DND-41 (cell line): Measurements from ENCODE around the gene GLDN.

Source experiments
- ATAC-seq: fragments of 200-7000 bp; cut with Tn5 transposase; 3 replicates; pipeline ENCODE4 v1.9.1; 2021; ENCODE audit warnings: low read depth; ENCODE audit not compliant: insufficient read depth
- DNase-seq: peaks from one replicate; pipeline ENCODE4 v3.0.0-alpha.2; 2020
- H2AFZ ChIP-seq: 2 replicates; pipeline ENCODE4 v1.6.0; 2012; ENCODE audit warnings: low read depth, low read length
- H3K27ac ChIP-seq: 2 replicates; pipeline ENCODE4 v1.5.1; 2012; ENCODE audit warnings: low read length, inconsistent platforms
- H3K27me3 ChIP-seq: fragments of 200-600 bp; sonication (generic); 2 replicates; pipeline ENCODE4 v1.6.0; 2012; ENCODE audit warnings: low read length, mild to moderate bottlenecking, inconsistent platforms; ENCODE audit not compliant: insufficient read depth, poor library complexity
- H3K36me3 ChIP-seq: 2 replicates; pipeline ENCODE4 v1.5.1; 2012; ENCODE audit warnings: low read length, inconsistent platforms; ENCODE audit not compliant: insufficient read depth
- H3K4me1 ChIP-seq: 2 replicates; pipeline ENCODE4 v1.5.1; 2012; ENCODE audit warnings: mild to moderate bottlenecking, low read length; ENCODE audit not compliant: insufficient read depth
- H3K4me2 ChIP-seq: 2 replicates; pipeline ENCODE4 v1.6.0; 2012; ENCODE audit warnings: mild to moderate bottlenecking, moderate library complexity, low read length, inconsistent platforms; ENCODE audit not compliant: insufficient read depth
- H3K4me3 ChIP-seq, 2 experiments: fragments of 200-600 bp in 1 of 2; shearing (Covaris generic) in 1 of 2; 2 replicates each; pipeline ENCODE4 v1.5.1; 2012 to 2016; ENCODE audit warnings: inconsistent platforms in 2 of 2, low read length in 2 of 2, mild to moderate bottlenecking in 2 of 2, low read depth in 1 of 2, moderate library complexity in 1 of 2
- H3K79me2 ChIP-seq: 2 replicates; pipeline ENCODE4 v1.6.0; 2012; ENCODE audit warnings: low read length, inconsistent platforms; ENCODE audit not compliant: insufficient read depth
- H3K9ac ChIP-seq: 2 replicates; pipeline ENCODE4 v1.6.0; 2012; ENCODE audit warnings: low read depth, mild to moderate bottlenecking, inconsistent platforms, low read length, moderate library complexity
- H3K9me3 ChIP-seq: 2 replicates; pipeline ENCODE4 v1.5.1; 2012; ENCODE audit warnings: low read length, moderate library complexity, mild to moderate bottlenecking, inconsistent platforms; ENCODE audit not compliant: insufficient read depth, severe bottlenecking
- H4K20me1 ChIP-seq: 2 replicates; pipeline ENCODE4 v1.6.0; 2012; ENCODE audit warnings: low read length; ENCODE audit not compliant: insufficient read depth
- CTCF ChIP-seq: IDR thresholded peaks from 2 replicates; pipeline ENCODE4 v1.5.1; 2012; ENCODE audit warnings: borderline replicate concordance, low read length, moderate library complexity, mild to moderate bottlenecking; ENCODE audit not compliant: poor library complexity, severe bottlenecking; ENCODE audit errors: extremely low read depth
- EZH2 ChIP-seq: IDR thresholded peaks from 3 replicates; pipeline ENCODE4 v1.6.1; 2012; ENCODE audit warnings: borderline replicate concordance, low read depth, mild to moderate bottlenecking, moderate library complexity, low read length, inconsistent platforms; ENCODE audit not compliant: severe bottlenecking

GLDN gene

GRCh38 chr15:51425517-51426040 lies 84.1 kb downstream of the GLDN start:
- DNase-seq (no peak), ATAC-seq (no peak)
- Histone ChIP-seq H3K27ac (no peak overlapping the region), H3K4me3 (no peak overlapping the region), H3K4me2 (no peak overlapping the region), H3K4me1 (no peaks in the 10 kb centered on the region), H3K9me3 (no peaks in the 10 kb centered on the region), H4K20me1 (no peaks in the 10 kb centered on the region), H3K9ac (no peak overlapping the region), H3K79me2 (no peaks in the 10 kb centered on the region), H2AFZ (no peak overlapping the region), H3K36me3 (no peaks in the 10 kb centered on the region), H3K27me3 (no peaks in the 10 kb centered on the region)
- TF ChIP-seq EZH2 (no peak), CTCF (no peak)

GRCh38 chr15:51438526-51438925 lies 97.1 kb downstream of the GLDN start:
- H3K27me3 ChIP-seq: no peaks in the 10 kb centered on the region
- H3K79me2 ChIP-seq: no peaks in the 10 kb centered on the region
- ATAC-seq (no peak), DNase-seq (no peak)
- TF ChIP-seq EZH2: no peak
- no peak for TF ChIP-seq CTCF
- H2AFZ ChIP-seq: no peak overlapping the region
- H3K4me1 ChIP-seq: no peaks in the 10 kb centered on the region
- no peak overlapping the region for H3K4me2 ChIP-seq
- no peaks in the 10 kb centered on the region for H3K36me3 ChIP-seq
- H3K4me3 ChIP-seq: no peak overlapping the region
- no peaks in the 10 kb centered on the region for H3K9me3 ChIP-seq
- H3K27ac ChIP-seq: no peak overlapping the region
- H4K20me1 ChIP-seq: no peaks in the 10 kb centered on the region
- H3K9ac ChIP-seq: no peak overlapping the region

GRCh38 chr15:51443282-51443914 lies 101.9 kb downstream of the GLDN start:
- no peaks in the 10 kb centered on the region for H3K79me2 ChIP-seq
- no peak overlapping the region for H3K4me2 ChIP-seq
- no peak overlapping the region for H2AFZ ChIP-seq
- no peaks in the 10 kb centered on the region for H3K27me3 ChIP-seq
- H3K36me3 ChIP-seq: peaks cover 8% of the 10 kb centered on the region; the same call in 1 of the 2 replicates
- no peak overlapping the region for H3K4me3 ChIP-seq
- TF ChIP-seq EZH2 (no peak), CTCF (no peak)
- ATAC-seq: no peak
- H3K9me3 ChIP-seq: no peaks in the 10 kb centered on the region
- DNase-seq: no peak
- H3K9ac ChIP-seq: no peak overlapping the region
- H4K20me1 ChIP-seq: no peaks in the 10 kb centered on the region
- H3K4me1 ChIP-seq: no peaks in the 10 kb centered on the region
- no peak overlapping the region for H3K27ac ChIP-seq

- TF ChIP-seq EZH2 (no peak), CTCF (no peak)
- Histone ChIP-seq H3K4me1 (no peaks in the 10 kb centered on the region), H3K9me3 (no peaks in the 10 kb centered on the region), H3K4me3 (no peak overlapping the region), H3K9ac (no peak overlapping the region), H2AFZ (no peak overlapping the region), H3K27me3 (no peaks in the 10 kb centered on the region), H4K20me1 (no peaks in the 10 kb centered on the region), H3K4me2 (no peak overlapping the region), H3K27ac (no peak overlapping the region), H3K79me2 (no peaks in the 10 kb centered on the region), H3K36me3 (peaks cover 15% of the 10 kb centered on the region)
- DNase-seq (no peak), ATAC-seq (no peak)
Measured at GRCh38 chr15:51444112-51444511, 102.7 kb downstream of the GLDN start.
